H9 (cell line): Measurements from ENCODE around the gene CCAR1. TPM values are rescaled to one million over a fixed set of nuclear protein-coding genes. Genes with fewer than 3 reads are reported as not detected.

Experiments
- DNase-seq: peaks from one replicate; pipeline ENCODE4 v3.0.0-alpha.2; 2017
- H2AFZ ChIP-seq: one replicate; pipeline ENCODE4 v1.6.1; 2013; ENCODE audit warnings: mild to moderate bottlenecking, low read length, control low read depth, moderate library complexity
- H2AK5ac ChIP-seq: 2 replicates; pipeline ENCODE4 v1.6.1; 2013; ENCODE audit warnings: low read length, control low read depth, mixed read lengths; ENCODE audit not compliant: insufficient read length
- H2BK120ac ChIP-seq: one replicate; pipeline ENCODE4 v1.6.1; 2013; ENCODE audit warnings: low read depth, mild to moderate bottlenecking, low read length, control low read depth, inconsistent platforms; ENCODE audit not compliant: poor library complexity, severe bottlenecking
- H2BK12ac ChIP-seq: 2 replicates; pipeline ENCODE4 v1.6.1; 2013; ENCODE audit warnings: low read length, control low read depth, mixed read lengths, low read depth; ENCODE audit not compliant: insufficient read length
- H2BK15ac ChIP-seq: 2 replicates; pipeline ENCODE4 v1.6.1; 2013; ENCODE audit warnings: low read depth, low read length, control low read depth
- H2BK20ac ChIP-seq: one replicate; pipeline ENCODE4 v1.6.1; 2013; ENCODE audit warnings: low read depth, mild to moderate bottlenecking, low read length, control low read depth, inconsistent platforms; ENCODE audit not compliant: poor library complexity, severe bottlenecking
- H2BK5ac ChIP-seq: 2 replicates; pipeline ENCODE4 v1.6.1; 2013; ENCODE audit warnings: low read length, control low read depth, mixed read lengths; ENCODE audit not compliant: insufficient read length
- H3K14ac ChIP-seq: 2 replicates; pipeline ENCODE4 v1.6.1; 2013; ENCODE audit warnings: low read length, control low read depth; ENCODE audit not compliant: insufficient read depth
- H3K18ac ChIP-seq: 2 replicates; pipeline ENCODE4 v1.6.1; 2013; ENCODE audit warnings: low read depth, mild to moderate bottlenecking, mixed read lengths, low read length, control low read depth; ENCODE audit not compliant: insufficient read length
- H3K23ac ChIP-seq: 2 replicates; pipeline ENCODE4 v1.6.1; 2013; ENCODE audit warnings: low read length, control low read depth, mixed read lengths, low read depth; ENCODE audit not compliant: insufficient read length
- H3K23me2 ChIP-seq: 2 replicates; pipeline ENCODE4 v1.6.1; 2013; ENCODE audit warnings: low read depth, mild to moderate bottlenecking, mixed read lengths, low read length, control low read depth; ENCODE audit not compliant: insufficient read length, poor library complexity, severe bottlenecking
- H3K27ac ChIP-seq: 2 replicates; pipeline ENCODE4 v1.5.1; 2013; ENCODE audit warnings: low read length, control low read depth, mixed read lengths, low read depth; ENCODE audit not compliant: insufficient read length
- H3K27me3 ChIP-seq: 2 replicates; pipeline ENCODE4 v1.6.1; 2013; ENCODE audit warnings: low read length, control low read depth, inconsistent platforms; ENCODE audit not compliant: insufficient read depth
- H3K4ac ChIP-seq: 2 replicates; pipeline ENCODE4 v1.6.1; 2013; ENCODE audit warnings: low read depth, mild to moderate bottlenecking, control low read depth, inconsistent platforms, low read length, moderate library complexity
- H3K4me1 ChIP-seq: 2 replicates; pipeline ENCODE4 v1.6.1; 2013; ENCODE audit warnings: low read length, control low read depth, inconsistent platforms; ENCODE audit not compliant: insufficient read depth
- H3K4me2 ChIP-seq: 2 replicates; pipeline ENCODE4 v1.6.1; 2013; ENCODE audit warnings: low read length, control low read depth, mixed read lengths; ENCODE audit not compliant: insufficient read length, insufficient read depth
- H3K56ac ChIP-seq: 2 replicates; pipeline ENCODE4 v1.6.1; 2013; ENCODE audit warnings: low read depth, mild to moderate bottlenecking, mixed read lengths, low read length, control low read depth; ENCODE audit not compliant: insufficient read length
- H3K79me1 ChIP-seq: 2 replicates; pipeline ENCODE4 v1.6.1; 2013; ENCODE audit warnings: low read depth, mild to moderate bottlenecking, moderate library complexity, low read length, control low read depth, inconsistent platforms; ENCODE audit not compliant: insufficient read depth, poor library complexity, severe bottlenecking
- H3K79me2 ChIP-seq: 2 replicates; pipeline ENCODE4 v1.6.1; 2013; ENCODE audit warnings: low read length, control low read depth, inconsistent platforms; ENCODE audit not compliant: insufficient read depth
- H3K9ac ChIP-seq: 2 replicates; pipeline ENCODE4 v1.6.1; 2013; ENCODE audit warnings: low read length, control low read depth, mixed read lengths; ENCODE audit not compliant: insufficient read length; ENCODE audit errors: extremely low read depth
- H3K9me3 ChIP-seq: one replicate; pipeline ENCODE4 v1.6.1; 2013; ENCODE audit warnings: low read depth, low read length, inconsistent platforms; ENCODE audit not compliant: control insufficient read depth
- H3T11ph ChIP-seq: one replicate; pipeline ENCODE4 v1.6.1; 2013; ENCODE audit warnings: mild to moderate bottlenecking, low read length, control low read depth, inconsistent platforms
- H4K20me1 ChIP-seq: one replicate; pipeline ENCODE4 v1.6.1; 2013; ENCODE audit not compliant: control insufficient read depth, insufficient read length, insufficient read depth
- H4K5ac ChIP-seq: 2 replicates; pipeline ENCODE4 v1.6.1; 2013; ENCODE audit warnings: low read depth, mild to moderate bottlenecking, mixed read lengths, low read length, control low read depth; ENCODE audit not compliant: insufficient read length
- H4K8ac ChIP-seq: replicated peaks from 2 replicates; pipeline ENCODE4 v1.6.1; 2013; ENCODE audit warnings: low read length, control low read depth, mixed read lengths, low read depth; ENCODE audit not compliant: insufficient read length
- H4K91ac ChIP-seq: 2 replicates; pipeline ENCODE4 v1.6.1; 2013; ENCODE audit warnings: low read depth, mild to moderate bottlenecking, moderate library complexity, mixed read lengths, low read length, control low read depth; ENCODE audit not compliant: insufficient read length
- H3K27ac Mint-ChIP-seq, 3 experiments: 2 replicates in 2 of 3; 3 replicates in 1 of 3; pipeline ENCODE4 v1.8.0; 2020 to 2021; ENCODE audit warnings: mixed read lengths in 3 of 3, mild to moderate bottlenecking in 1 of 3, moderate library complexity in 1 of 3
- H3K27me3 Mint-ChIP-seq: 2 replicates; pipeline ENCODE4 v1.8.0; 2021; ENCODE audit warnings: low read depth, mild to moderate bottlenecking, moderate library complexity, mixed read lengths
- H3K36me3 Mint-ChIP-seq, 3 experiments: 2 replicates in 2 of 3; 3 replicates in 1 of 3; pipeline ENCODE4 v1.8.0; 2020 to 2021; ENCODE audit warnings: low read depth in 3 of 3, mixed read lengths in 3 of 3; ENCODE audit not compliant: insufficient read depth in 1 of 3
- H3K4me1 Mint-ChIP-seq, 2 experiments: 2 replicates each; pipeline ENCODE4 v1.8.0; 2020; ENCODE audit warnings: mixed read lengths in 2 of 2
- H3K4me3 Mint-ChIP-seq, 2 experiments: 2 replicates in 1 of 2; 3 replicates in 1 of 2; pipeline ENCODE4 v1.8.0; 2020 to 2021; ENCODE audit warnings: mild to moderate bottlenecking in 2 of 2, mixed read lengths in 2 of 2, moderate library complexity in 1 of 2
- H3K9me3 Mint-ChIP-seq, 2 experiments: 2 replicates in 1 of 2; 3 replicates in 1 of 2; pipeline ENCODE4 v1.8.0; 2020; ENCODE audit warnings: mild to moderate bottlenecking in 2 of 2, mixed read lengths in 2 of 2, moderate library complexity in 1 of 2
- WGBS: extraction: QIAGEN DNeasy Blood & Tissue Kit; methylation state at CpG from one replicate; pipeline ENCODE4 v1.1.7; 2013; ENCODE audit warnings: missing lambda C conversion rate, low lambda C conversion rate, mixed read lengths; ENCODE audit not compliant: insufficient read length; ENCODE audit errors: extremely low coverage; 5-methylcytosine and 5-hydroxymethylcytosine counted together
- total RNA-seq: library from RNA; stranded (reverse); gene quantifications from 2 replicates; pipeline ENCODE4 v1.2.1, GENCODE V29; 2021
- TF ChIP-seq, protein P1 (sequence below): fragments of 200-600 bp; sonication (generic); conservative IDR thresholded peaks from 3 replicates; pipeline ENCODE4 v1.8.0; 2021; ENCODE audit warnings: antibody characterized with exemption, mild to moderate bottlenecking

The CCAR1 gene
- total RNA-seq, 1 experiment from 2014 or later: 118 TPM

DNA sequence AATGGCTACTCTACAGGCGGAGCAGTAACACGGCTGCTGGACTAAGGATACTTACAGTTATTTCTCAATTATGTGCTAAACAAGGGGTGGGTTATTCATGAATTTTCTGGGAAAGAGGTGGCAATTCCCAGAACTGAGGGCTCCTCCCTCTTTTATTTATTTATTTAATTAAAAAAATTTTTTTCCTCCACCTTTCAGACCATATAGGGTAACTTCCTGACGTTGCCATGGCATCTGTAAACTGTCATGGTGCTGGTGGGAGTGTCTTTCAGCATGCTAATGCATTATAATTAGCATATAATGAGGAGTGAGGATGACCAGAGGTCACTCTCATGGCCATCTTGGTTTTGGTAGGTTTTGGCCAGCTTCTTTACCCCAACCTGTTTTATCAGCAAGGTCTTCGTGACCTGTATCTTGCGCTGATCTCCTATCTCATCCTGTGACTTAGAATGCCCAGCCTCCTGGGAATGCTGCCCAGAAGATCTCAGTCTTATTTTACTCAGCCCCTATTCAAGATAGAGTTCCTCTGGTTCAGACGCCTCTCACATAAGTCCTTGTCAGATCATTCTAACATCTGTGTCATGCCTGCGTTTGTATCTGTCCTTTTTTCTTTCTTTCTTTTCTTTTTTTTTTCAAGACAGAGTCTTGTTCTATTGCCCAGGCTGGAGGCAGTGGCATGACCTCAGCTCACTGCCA is 90.4 kb downstream of the CCAR1 start:
- Histone ChIP-seq H3K23ac (no peak overlapping the region), H3K79me1 (no peaks in the 10 kb centered on the region), H3T11ph (no peak overlapping the region), H3K4ac (no peak overlapping the region), H3K56ac (no peak overlapping the region), H3K4me2 (no peak overlapping the region), H2AFZ (no peak overlapping the region), H3K79me2 (no peaks in the 10 kb centered on the region), H2BK15ac (no peak overlapping the region), H4K20me1 (no peaks in the 10 kb centered on the region), H2AK5ac (no peak overlapping the region), H2BK20ac (no peak overlapping the region), H3K9ac (no peak overlapping the region), H3K27me3 (no peaks in the 10 kb centered on the region), H3K27ac (no peak overlapping the region), H3K14ac (no peak overlapping the region), H3K9me3 (no peaks in the 10 kb centered on the region), H4K5ac (no peak overlapping the region), H3K4me1 (no peaks in the 10 kb centered on the region), H2BK5ac (no peak overlapping the region), H4K8ac (no peak overlapping the region), H2BK12ac (no peak overlapping the region), H3K18ac (no peak overlapping the region), H4K91ac (no peak overlapping the region), H3K23me2 (no peaks in the 10 kb centered on the region), H2BK120ac (no peak overlapping the region)
- Mint-ChIP-seq H3K36me3 (no peaks in the 10 kb centered on the region), H3K9me3 (no peaks in the 10 kb centered on the region), H3K4me3 (no peak overlapping the region), H3K27ac (peak overlapping the region in 1 of 3 experiments; percentile 51; a peak in 1 of 7 replicates), H3K27me3 (no peaks in the 10 kb centered on the region), H3K4me1 (peaks cover 5 to 15% of the 10 kb centered on the region in 2 experiments)
- WGBS: no CpG with 5 or more reads among the region's 7 CpGs
- TF ChIP-seq, protein P1, sequence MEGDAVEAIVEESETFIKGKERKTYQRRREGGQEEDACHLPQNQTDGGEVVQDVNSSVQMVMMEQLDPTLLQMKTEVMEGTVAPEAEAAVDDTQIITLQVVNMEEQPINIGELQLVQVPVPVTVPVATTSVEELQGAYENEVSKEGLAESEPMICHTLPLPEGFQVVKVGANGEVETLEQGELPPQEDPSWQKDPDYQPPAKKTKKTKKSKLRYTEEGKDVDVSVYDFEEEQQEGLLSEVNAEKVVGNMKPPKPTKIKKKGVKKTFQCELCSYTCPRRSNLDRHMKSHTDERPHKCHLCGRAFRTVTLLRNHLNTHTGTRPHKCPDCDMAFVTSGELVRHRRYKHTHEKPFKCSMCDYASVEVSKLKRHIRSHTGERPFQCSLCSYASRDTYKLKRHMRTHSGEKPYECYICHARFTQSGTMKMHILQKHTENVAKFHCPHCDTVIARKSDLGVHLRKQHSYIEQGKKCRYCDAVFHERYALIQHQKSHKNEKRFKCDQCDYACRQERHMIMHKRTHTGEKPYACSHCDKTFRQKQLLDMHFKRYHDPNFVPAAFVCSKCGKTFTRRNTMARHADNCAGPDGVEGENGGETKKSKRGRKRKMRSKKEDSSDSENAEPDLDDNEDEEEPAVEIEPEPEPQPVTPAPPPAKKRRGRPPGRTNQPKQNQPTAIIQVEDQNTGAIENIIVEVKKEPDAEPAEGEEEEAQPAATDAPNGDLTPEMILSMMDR: no peak
- no peak for DNase-seq
